H9 (cell line): ENCODE results near the gene ROCK2. TPM values are rescaled to one million over a fixed set of nuclear protein-coding genes. Genes with fewer than 3 reads are reported as not detected.

Experiments
- DNase-seq: peaks from one replicate; pipeline ENCODE4 v3.0.0-alpha.2; 2017
- H2AFZ ChIP-seq: one replicate; pipeline ENCODE4 v1.6.1; 2013; ENCODE audit warnings: mild to moderate bottlenecking, low read length, control low read depth, moderate library complexity
- H2AK5ac ChIP-seq: 2 replicates; pipeline ENCODE4 v1.6.1; 2013; ENCODE audit warnings: low read length, control low read depth, mixed read lengths; ENCODE audit not compliant: insufficient read length
- H2BK120ac ChIP-seq: one replicate; pipeline ENCODE4 v1.6.1; 2013; ENCODE audit warnings: low read depth, mild to moderate bottlenecking, low read length, control low read depth, inconsistent platforms; ENCODE audit not compliant: poor library complexity, severe bottlenecking
- H2BK12ac ChIP-seq: 2 replicates; pipeline ENCODE4 v1.6.1; 2013; ENCODE audit warnings: low read length, control low read depth, mixed read lengths, low read depth; ENCODE audit not compliant: insufficient read length
- H2BK15ac ChIP-seq: 2 replicates; pipeline ENCODE4 v1.6.1; 2013; ENCODE audit warnings: low read depth, low read length, control low read depth
- H2BK20ac ChIP-seq: one replicate; pipeline ENCODE4 v1.6.1; 2013; ENCODE audit warnings: low read depth, mild to moderate bottlenecking, low read length, control low read depth, inconsistent platforms; ENCODE audit not compliant: poor library complexity, severe bottlenecking
- H2BK5ac ChIP-seq: 2 replicates; pipeline ENCODE4 v1.6.1; 2013; ENCODE audit warnings: low read length, control low read depth, mixed read lengths; ENCODE audit not compliant: insufficient read length
- H3K14ac ChIP-seq: 2 replicates; pipeline ENCODE4 v1.6.1; 2013; ENCODE audit warnings: low read length, control low read depth; ENCODE audit not compliant: insufficient read depth
- H3K18ac ChIP-seq: 2 replicates; pipeline ENCODE4 v1.6.1; 2013; ENCODE audit warnings: low read depth, mild to moderate bottlenecking, mixed read lengths, low read length, control low read depth; ENCODE audit not compliant: insufficient read length
- H3K23ac ChIP-seq: 2 replicates; pipeline ENCODE4 v1.6.1; 2013; ENCODE audit warnings: low read length, control low read depth, mixed read lengths, low read depth; ENCODE audit not compliant: insufficient read length
- H3K23me2 ChIP-seq: 2 replicates; pipeline ENCODE4 v1.6.1; 2013; ENCODE audit warnings: low read depth, mild to moderate bottlenecking, mixed read lengths, low read length, control low read depth; ENCODE audit not compliant: insufficient read length, poor library complexity, severe bottlenecking
- H3K27ac ChIP-seq: 2 replicates; pipeline ENCODE4 v1.5.1; 2013; ENCODE audit warnings: low read length, control low read depth, mixed read lengths, low read depth; ENCODE audit not compliant: insufficient read length
- H3K27me3 ChIP-seq: 2 replicates; pipeline ENCODE4 v1.6.1; 2013; ENCODE audit warnings: low read length, control low read depth, inconsistent platforms; ENCODE audit not compliant: insufficient read depth
- H3K4ac ChIP-seq: 2 replicates; pipeline ENCODE4 v1.6.1; 2013; ENCODE audit warnings: low read depth, mild to moderate bottlenecking, control low read depth, inconsistent platforms, low read length, moderate library complexity
- H3K4me1 ChIP-seq: 2 replicates; pipeline ENCODE4 v1.6.1; 2013; ENCODE audit warnings: low read length, control low read depth, inconsistent platforms; ENCODE audit not compliant: insufficient read depth
- H3K4me2 ChIP-seq: 2 replicates; pipeline ENCODE4 v1.6.1; 2013; ENCODE audit warnings: low read length, control low read depth, mixed read lengths; ENCODE audit not compliant: insufficient read length, insufficient read depth
- H3K56ac ChIP-seq: 2 replicates; pipeline ENCODE4 v1.6.1; 2013; ENCODE audit warnings: low read depth, mild to moderate bottlenecking, mixed read lengths, low read length, control low read depth; ENCODE audit not compliant: insufficient read length
- H3K79me1 ChIP-seq: 2 replicates; pipeline ENCODE4 v1.6.1; 2013; ENCODE audit warnings: low read depth, mild to moderate bottlenecking, moderate library complexity, low read length, control low read depth, inconsistent platforms; ENCODE audit not compliant: insufficient read depth, poor library complexity, severe bottlenecking
- H3K79me2 ChIP-seq: 2 replicates; pipeline ENCODE4 v1.6.1; 2013; ENCODE audit warnings: low read length, control low read depth, inconsistent platforms; ENCODE audit not compliant: insufficient read depth
- H3K9ac ChIP-seq: 2 replicates; pipeline ENCODE4 v1.6.1; 2013; ENCODE audit warnings: low read length, control low read depth, mixed read lengths; ENCODE audit not compliant: insufficient read length; ENCODE audit errors: extremely low read depth
- H3K9me3 ChIP-seq: one replicate; pipeline ENCODE4 v1.6.1; 2013; ENCODE audit warnings: low read depth, low read length, inconsistent platforms; ENCODE audit not compliant: control insufficient read depth
- H3T11ph ChIP-seq: one replicate; pipeline ENCODE4 v1.6.1; 2013; ENCODE audit warnings: mild to moderate bottlenecking, low read length, control low read depth, inconsistent platforms
- H4K20me1 ChIP-seq: one replicate; pipeline ENCODE4 v1.6.1; 2013; ENCODE audit not compliant: control insufficient read depth, insufficient read length, insufficient read depth
- H4K5ac ChIP-seq: 2 replicates; pipeline ENCODE4 v1.6.1; 2013; ENCODE audit warnings: low read depth, mild to moderate bottlenecking, mixed read lengths, low read length, control low read depth; ENCODE audit not compliant: insufficient read length
- H4K8ac ChIP-seq: replicated peaks from 2 replicates; pipeline ENCODE4 v1.6.1; 2013; ENCODE audit warnings: low read length, control low read depth, mixed read lengths, low read depth; ENCODE audit not compliant: insufficient read length
- H4K91ac ChIP-seq: 2 replicates; pipeline ENCODE4 v1.6.1; 2013; ENCODE audit warnings: low read depth, mild to moderate bottlenecking, moderate library complexity, mixed read lengths, low read length, control low read depth; ENCODE audit not compliant: insufficient read length
- H3K27ac Mint-ChIP-seq, 3 experiments: 2 replicates in 2 of 3; 3 replicates in 1 of 3; pipeline ENCODE4 v1.8.0; 2020 to 2021; ENCODE audit warnings: mixed read lengths in 3 of 3, mild to moderate bottlenecking in 1 of 3, moderate library complexity in 1 of 3
- H3K27me3 Mint-ChIP-seq: 2 replicates; pipeline ENCODE4 v1.8.0; 2021; ENCODE audit warnings: low read depth, mild to moderate bottlenecking, moderate library complexity, mixed read lengths
- H3K36me3 Mint-ChIP-seq, 3 experiments: 2 replicates in 2 of 3; 3 replicates in 1 of 3; pipeline ENCODE4 v1.8.0; 2020 to 2021; ENCODE audit warnings: low read depth in 3 of 3, mixed read lengths in 3 of 3; ENCODE audit not compliant: insufficient read depth in 1 of 3
- H3K4me1 Mint-ChIP-seq, 2 experiments: 2 replicates each; pipeline ENCODE4 v1.8.0; 2020; ENCODE audit warnings: mixed read lengths in 2 of 2
- H3K4me3 Mint-ChIP-seq, 2 experiments: 2 replicates in 1 of 2; 3 replicates in 1 of 2; pipeline ENCODE4 v1.8.0; 2020 to 2021; ENCODE audit warnings: mild to moderate bottlenecking in 2 of 2, mixed read lengths in 2 of 2, moderate library complexity in 1 of 2
- H3K9me3 Mint-ChIP-seq, 2 experiments: 2 replicates in 1 of 2; 3 replicates in 1 of 2; pipeline ENCODE4 v1.8.0; 2020; ENCODE audit warnings: mild to moderate bottlenecking in 2 of 2, mixed read lengths in 2 of 2, moderate library complexity in 1 of 2
- WGBS: extraction: QIAGEN DNeasy Blood & Tissue Kit; methylation state at CpG from one replicate; pipeline ENCODE4 v1.1.7; 2013; ENCODE audit warnings: missing lambda C conversion rate, low lambda C conversion rate, mixed read lengths; ENCODE audit not compliant: insufficient read length; ENCODE audit errors: extremely low coverage; 5-methylcytosine and 5-hydroxymethylcytosine counted together
- total RNA-seq: library from RNA; stranded (reverse); gene quantifications from 2 replicates; pipeline ENCODE4 v1.2.1, GENCODE V29; 2021
- TF ChIP-seq, protein P1 (sequence below): fragments of 200-600 bp; sonication (generic); conservative IDR thresholded peaks from 3 replicates; pipeline ENCODE4 v1.8.0; 2021; ENCODE audit warnings: antibody characterized with exemption, mild to moderate bottlenecking

The ROCK2 gene
- total RNA-seq, 1 experiment from 2014 or later = 33.2 TPM

DNA sequence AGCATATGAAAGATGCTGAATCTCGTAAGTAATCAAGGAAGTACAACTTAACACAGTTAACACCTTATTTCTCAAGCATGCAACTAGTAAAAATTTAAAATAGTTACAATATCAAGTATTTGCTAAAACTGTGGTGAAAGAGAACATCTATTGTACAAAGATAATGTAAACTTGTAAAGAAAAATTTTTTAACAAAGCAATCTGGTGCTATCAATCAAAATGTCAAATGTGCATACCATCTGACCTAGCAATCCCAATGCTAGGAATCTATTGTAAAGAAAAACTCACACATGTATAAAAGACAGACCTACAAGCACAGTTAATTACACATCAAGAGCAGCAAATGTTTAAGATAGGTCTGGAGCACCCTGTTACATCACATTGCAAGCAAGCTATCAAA is 99.1 kb downstream of the ROCK2 start:
- peaks cover 0 to 1% (median 0%) of the 10 kb centered on the region in 3 experiments; a peak in 2 of 7 replicates for H3K36me3 Mint-ChIP-seq
- TF ChIP-seq, protein P1, sequence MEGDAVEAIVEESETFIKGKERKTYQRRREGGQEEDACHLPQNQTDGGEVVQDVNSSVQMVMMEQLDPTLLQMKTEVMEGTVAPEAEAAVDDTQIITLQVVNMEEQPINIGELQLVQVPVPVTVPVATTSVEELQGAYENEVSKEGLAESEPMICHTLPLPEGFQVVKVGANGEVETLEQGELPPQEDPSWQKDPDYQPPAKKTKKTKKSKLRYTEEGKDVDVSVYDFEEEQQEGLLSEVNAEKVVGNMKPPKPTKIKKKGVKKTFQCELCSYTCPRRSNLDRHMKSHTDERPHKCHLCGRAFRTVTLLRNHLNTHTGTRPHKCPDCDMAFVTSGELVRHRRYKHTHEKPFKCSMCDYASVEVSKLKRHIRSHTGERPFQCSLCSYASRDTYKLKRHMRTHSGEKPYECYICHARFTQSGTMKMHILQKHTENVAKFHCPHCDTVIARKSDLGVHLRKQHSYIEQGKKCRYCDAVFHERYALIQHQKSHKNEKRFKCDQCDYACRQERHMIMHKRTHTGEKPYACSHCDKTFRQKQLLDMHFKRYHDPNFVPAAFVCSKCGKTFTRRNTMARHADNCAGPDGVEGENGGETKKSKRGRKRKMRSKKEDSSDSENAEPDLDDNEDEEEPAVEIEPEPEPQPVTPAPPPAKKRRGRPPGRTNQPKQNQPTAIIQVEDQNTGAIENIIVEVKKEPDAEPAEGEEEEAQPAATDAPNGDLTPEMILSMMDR = no peak
- no peaks in the 10 kb centered on the region for H3K27me3 Mint-ChIP-seq
- Histone ChIP-seq H3K79me1 (peaks cover 4% of the 10 kb centered on the region), H2BK5ac (no peak overlapping the region), H3K9me3 (no peaks in the 10 kb centered on the region), H3K18ac (no peak overlapping the region), H3K14ac (no peak overlapping the region), H3K9ac (no peak overlapping the region), H2AFZ (no peak overlapping the region), H3K4me2 (no peak overlapping the region), H4K5ac (no peak overlapping the region), H3K23me2 (no peaks in the 10 kb centered on the region), H2BK20ac (no peak overlapping the region), H4K8ac (no peak overlapping the region), H2BK15ac (no peak overlapping the region), H2AK5ac (no peak overlapping the region), H3K79me2 (no peaks in the 10 kb centered on the region), H3K27ac (no peak overlapping the region), H3K23ac (no peak overlapping the region), H3T11ph (no peak overlapping the region), H3K4me1 (no peaks in the 10 kb centered on the region), H3K4ac (no peak overlapping the region), H4K91ac (no peak overlapping the region), H3K27me3 (no peaks in the 10 kb centered on the region), H3K56ac (no peak overlapping the region), H4K20me1 (no peaks in the 10 kb centered on the region), H2BK12ac (no peak overlapping the region), H2BK120ac (no peak overlapping the region)
- DNase-seq = no peak
- H3K4me1 Mint-ChIP-seq = peaks cover 8 to 14% of the 10 kb centered on the region in 2 experiments
- no peak overlapping the region for H3K4me3 Mint-ChIP-seq
- H3K27ac Mint-ChIP-seq = no peak overlapping the region
- no peaks in the 10 kb centered on the region for H3K9me3 Mint-ChIP-seq
- WGBS = no CpG with 5 or more reads among the region's 1 CpG
